HCT116 (cell line): ENCODE measurements around the gene ESRRA. TPM values are rescaled to one million over a fixed set of nuclear protein-coding genes. Genes with fewer than 3 reads are reported as not detected.

Experiments used
- ATAC-seq: fragments of 200-7000 bp; cut with Tn5 transposase; 2 replicates; pipeline ENCODE4 v1.9.1; 2020; ENCODE audit warnings: mild to moderate bottlenecking, moderate library complexity
- BruUV-seq: library from RNA; stranded (reverse); fragments of 400-500 nt; replicated peaks from 2 replicates; lab custom pipeline; 2021; lab: Mats Ljungman, UMichigan
- CTCF ChIA-PET: fragments of 300-600 bp; sonication (Branson Sonifier 250); formaldehyde crosslinking; loops from one replicate; lab custom pipeline; 2021; ENCODE audit warnings: antibody characterized with exemption; lab: Charles Lee
- POLR2A ChIA-PET: fragments of 300-600, 350-600 bp; sonication (Branson Sonifier 250); formaldehyde crosslinking; loops from one replicate; lab custom pipeline; 2021; ENCODE audit warnings: antibody characterized with exemption; lab: Charles Lee
- RAD21 ChIA-PET, 2 experiments: fragments of 300-600 bp; sonication (Branson Sonifier 250); formaldehyde crosslinking; loops; one replicate each; lab custom pipeline; 2023; ENCODE audit warnings: low total read pairs in 2 of 2; ENCODE audit not compliant: uncharacterized antibody in 2 of 2, unreplicated experiment in 2 of 2, low non-redundant PET in 1 of 2; lab: Charles Lee
- DNase-seq: peaks from one replicate; pipeline ENCODE4 v3.0.0-alpha.2; 2010; ENCODE audit warnings: low read depth, low spot score
- H2AFZ ChIP-seq: fragments of 200-600 bp; shearing (Covaris generic), sonication (generic); 2 replicates; pipeline ENCODE4 v1.6.1; 2017; ENCODE audit warnings: low read depth, mixed run types, mixed read lengths, antibody characterized with exemption, low read length; ENCODE audit not compliant: poor library complexity, severe bottlenecking
- H3K27ac ChIP-seq: 2 replicates; pipeline ENCODE4 v1.5.1; 2012; ENCODE audit warnings: low read depth, low read length
- H3K27me3 ChIP-seq: fragments of 200-600 bp; sonication (generic); 2 replicates; pipeline ENCODE4 v1.6.1; 2016; ENCODE audit warnings: mixed run types, low read length, mixed read lengths; ENCODE audit not compliant: insufficient read depth
- H3K36me3 ChIP-seq, 2 experiments: fragments of 200-500 bp in 1 of 2; fragments of 200-600 bp in 1 of 2; sonication (Bioruptor generic) in 1 of 2; sonication (generic) in 1 of 2; 2 replicates each; pipeline versions ENCODE4 v1.5.1 to v1.6.1; 2014 to 2016; ENCODE audit warnings: low read length in 2 of 2, inconsistent platforms in 1 of 2, mixed read lengths in 1 of 2, mixed run types in 1 of 2; ENCODE audit not compliant: insufficient read depth in 2 of 2, control insufficient read depth in 1 of 2
- H3K4me1 ChIP-seq, 2 experiments: fragments of 200-600 bp in 1 of 2; sonication (generic) in 1 of 2; 2 replicates each; pipeline versions ENCODE4 v1.5.1 to v1.6.1; 2012 to 2017; ENCODE audit warnings: low read length in 2 of 2, inconsistent platforms in 1 of 2, mild to moderate bottlenecking in 1 of 2, mixed read lengths in 1 of 2, mixed run types in 1 of 2, moderate library complexity in 1 of 2; ENCODE audit not compliant: insufficient read depth in 2 of 2, control insufficient read depth in 1 of 2
- H3K4me2 ChIP-seq: fragments of 200-600 bp; sonication (generic); 2 replicates; pipeline ENCODE4 v1.6.1; 2017; ENCODE audit warnings: mixed run types, low read length, mixed read lengths
- H3K4me3 ChIP-seq, 2 experiments: fragments of 200-600 bp in 1 of 2; sonication (generic) in 1 of 2; replicated peaks in 1 of 2; 2 replicates each; pipeline ENCODE4 v1.5.1; 2011 to 2016; ENCODE audit warnings: low read length in 2 of 2, control low read depth in 1 of 2, low read depth in 1 of 2, mild to moderate bottlenecking in 1 of 2, mixed read lengths in 1 of 2, mixed run types in 1 of 2
- H3K79me2 ChIP-seq: fragments of 200-600 bp; sonication (generic); 2 replicates; pipeline ENCODE4 v1.6.1; 2017; ENCODE audit warnings: mild to moderate bottlenecking, mixed run types, low read length, moderate library complexity, mixed read lengths; ENCODE audit not compliant: insufficient read depth
- H3K9ac ChIP-seq: fragments of 200-600 bp; sonication (generic); 2 replicates; pipeline ENCODE4 v1.6.1; 2016; ENCODE audit warnings: low read length, mixed read lengths
- H3K9me2 ChIP-seq: fragments of 200-600 bp; sonication (generic), shearing (Covaris generic); 2 replicates; pipeline ENCODE4 v1.6.1; 2017; ENCODE audit warnings: mixed run types, mild to moderate bottlenecking, moderate library complexity; ENCODE audit not compliant: insufficient read depth
- H3K9me3 ChIP-seq, 2 experiments: fragments of 200-500 bp in 1 of 2; fragments of 200-600 bp in 1 of 2; sonication (Bioruptor generic) in 1 of 2; sonication (generic) in 1 of 2; 2 replicates each; pipeline ENCODE4 v1.6.1; 2014 to 2017; ENCODE audit warnings: low read length in 2 of 2, mixed read lengths in 2 of 2, inconsistent platforms in 1 of 2, low read depth in 1 of 2, mild to moderate bottlenecking in 1 of 2, mixed run types in 1 of 2, moderate library complexity in 1 of 2; ENCODE audit not compliant: control insufficient read depth in 1 of 2, insufficient read depth in 1 of 2
- H4K20me1 ChIP-seq: fragments of 200-600 bp; sonication (generic), shearing (Covaris generic); 2 replicates; pipeline ENCODE4 v1.6.1; 2017; ENCODE audit warnings: mixed run types, mild to moderate bottlenecking, moderate library complexity; ENCODE audit not compliant: insufficient read depth
- ATF3 ChIP-seq: IDR thresholded peaks from 2 replicates; pipeline ENCODE4 v1.6.1; 2012
- CBX3 ChIP-seq: IDR thresholded peaks from 2 replicates; pipeline ENCODE4 v1.6.1; 2012; ENCODE audit warnings: low read depth
- CTCF ChIP-seq, 3 experiments: fragments of 200-600 bp in 1 of 3; sonication (generic) in 1 of 3; IDR thresholded peaks in 2 of 3; conservative IDR thresholded peaks in 1 of 3; 2 replicates each; pipeline ENCODE4 v1.5.1; 2012 to 2017; ENCODE audit warnings: low read depth in 2 of 3, low read length in 2 of 3, antibody characterized with exemption in 1 of 3, borderline replicate concordance in 1 of 3, control low read depth in 1 of 3, mild to moderate bottlenecking in 1 of 3, mixed read lengths in 1 of 3, mixed run types in 1 of 3, moderate library complexity in 1 of 3; ENCODE audit not compliant: insufficient read depth in 1 of 3
- EGR1 ChIP-seq: IDR thresholded peaks from 2 replicates; pipeline ENCODE4 v1.6.1; 2012; ENCODE audit warnings: low read depth
- MAX ChIP-seq: IDR thresholded peaks from 2 replicates; pipeline ENCODE4 v1.6.1; 2012
- POLR2AphosphoS5 ChIP-seq: IDR thresholded peaks from 2 replicates; pipeline ENCODE4 v1.6.1; 2011; ENCODE audit warnings: mild to moderate bottlenecking, low read depth, low read length, moderate library complexity
- TCF7L2 ChIP-seq: IDR thresholded peaks from 2 replicates; pipeline ENCODE4 v1.7.0; 2011; ENCODE audit warnings: borderline replicate concordance, inconsistent platforms; ENCODE audit not compliant: insufficient read depth, insufficient read length; ENCODE audit errors: extremely low read depth
- intact Hi-C: fragments of 100-400 bp; cut with micrococcal nuclease; formaldehyde crosslinking; loops from 2 replicates; pipeline ENCODE4 v1.10.0; 2022
- total RNA-seq: library from RNA; stranded (reverse); gene quantifications from one replicate; pipeline ENCODE4 v1.2.1, GENCODE V29; 2021; ENCODE audit not compliant: unreplicated experiment

The ESRRA gene
- total RNA-seq, 1 experiment from 2014 or later = 62.7 TPM

DNA sequence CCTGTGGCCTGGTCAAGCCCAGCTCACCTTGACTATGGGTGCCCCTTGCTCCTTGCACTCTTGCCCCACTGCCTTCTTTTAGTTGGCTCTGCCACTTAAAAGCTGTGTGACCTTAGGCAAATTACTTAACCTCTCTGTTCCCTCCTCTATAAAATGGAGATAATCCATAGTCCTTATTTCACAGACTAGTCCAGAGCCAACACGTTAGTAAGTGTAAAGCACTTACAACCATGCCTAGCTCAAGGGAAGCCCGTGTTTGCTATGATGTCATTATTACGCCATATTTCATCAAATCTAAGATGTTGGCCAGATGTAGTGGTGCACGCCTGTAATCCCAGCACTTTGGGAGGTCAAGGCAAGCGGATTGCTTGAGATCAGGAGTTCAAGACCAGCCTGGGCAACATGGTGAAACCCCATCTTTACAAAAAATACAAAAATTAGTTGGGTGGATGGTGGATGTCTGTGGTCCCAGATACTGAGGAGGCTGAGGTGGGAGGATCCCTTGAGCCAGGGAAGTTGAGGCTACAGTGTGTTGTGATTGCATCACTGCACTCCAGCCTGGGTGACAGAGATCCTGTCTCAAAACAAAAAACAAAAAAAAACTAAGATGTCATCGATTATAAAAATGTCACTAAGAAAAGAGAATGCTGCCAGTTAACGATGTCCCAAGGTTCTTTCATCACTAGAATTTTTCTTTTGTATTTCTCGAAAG is 32.4 kb downstream of the ESRRA start:
- ChIA-PET CTCF (interaction anchor here (1.6 kb wide), 1 partner anchor 17 kb away, joined by 5 read pairs; no protein-coding TSS in a partner anchor), POLR2A (no interaction called here), RAD21 (no interaction called here)
- no peak for TF ChIP-seq MAX
- TF ChIP-seq EGR1 = no peak
- TF ChIP-seq CTCF (IDR thresholded peaks at IDR 0.05 in 2 of 3, conservative IDR thresholded peaks at IDR 0.05 in 1 of 3; ENCODE audit: borderline replicate concordance in 1 of 3, insufficient read depth in 1 of 3, low read depth in 2 of 3, low read length in 2 of 3) = no peak
- TF ChIP-seq TCF7L2 = no peak
- TF ChIP-seq ATF3 = no peak
- no peak for TF ChIP-seq POLR2AphosphoS5
- TF ChIP-seq CBX3 = no peak
- Histone ChIP-seq H3K9me3 (no peaks in the 10 kb centered on the region), H2AFZ (no peak overlapping the region), H3K9me2 (no peaks in the 10 kb centered on the region), H3K36me3 (no peaks in the 10 kb centered on the region), H3K27me3 (no peaks in the 10 kb centered on the region), H3K4me2 (no peak overlapping the region), H3K9ac (no peak overlapping the region), H4K20me1 (no peaks in the 10 kb centered on the region), H3K4me3 (no peak overlapping the region), H3K79me2 (no peaks in the 10 kb centered on the region), H3K27ac (no peak overlapping the region), H3K4me1 (peaks cover 18 to 47% of the 10 kb centered on the region in 2 experiments)
- no peak for DNase-seq
- ATAC-seq = no peak
- no TSS peak for BruUV-seq
- intact Hi-C loops = no loop called here
